ENCODE results near the gene KY. TPM values are rescaled to one million over a fixed set of nuclear protein-coding genes. Genes with fewer than 3 reads are reported as not detected.

The KY gene
- total and polyA plus RNA-seq, 5 donors from 2014 or later = not detected

GRCh38 chr3:134694466-134694865, 43.6 kb upstream of the KY start:
- no peak overlapping the region for H3K27ac Mint-ChIP-seq

GRCh38 chr3:134693804-134694203, 43.0 kb upstream of the KY start:
- H3K27me3 Mint-ChIP-seq = peaks cover 4% of the 10 kb centered on the region
- DNase-seq = no peak
- H3K9me3 ChIP-seq (ENCODE audit: control insufficient read depth in 2 of 2, low read length in 2 of 2) = no peaks in the 10 kb centered on the region
- H3K4me3 ChIP-seq (ENCODE audit: low read depth, low read length) = no peak overlapping the region
- ATAC-seq (ENCODE audit: low read depth in 2 of 2) = no peak
- peaks cover 0 to 3% (median 0%) of the 10 kb centered on the region in 7 donors for H3K9me3 Mint-ChIP-seq
- H3K36me3 Mint-ChIP-seq = no peaks in the 10 kb centered on the region
- H3K4me1 Mint-ChIP-seq = no peaks in the 10 kb centered on the region
- H3K4me1 ChIP-seq (ENCODE audit: control insufficient read depth, insufficient read depth, low read length, poor library complexity, severe bottlenecking) = no peaks in the 10 kb centered on the region
- no peaks in the 10 kb centered on the region for H3K36me3 ChIP-seq (ENCODE audit: control insufficient read depth, insufficient read depth, low read length)
- H3K27ac Mint-ChIP-seq = no peak overlapping the region
- no peak overlapping the region for H3K4me3 Mint-ChIP-seq
- H3K27me3 ChIP-seq (ENCODE audit: control insufficient read depth, insufficient read depth, low read length) = no peaks in the 10 kb centered on the region
- H3K27ac ChIP-seq (ENCODE audit: insufficient read depth, low read length, poor library complexity, severe bottlenecking) = no peak overlapping the region

More at GRCh38 chr3:134694466-134694865, 43.6 kb upstream of the KY start:
- no peaks in the 10 kb centered on the region for H3K9me3 ChIP-seq (ENCODE audit: control insufficient read depth in 2 of 2, low read length in 2 of 2)
- H3K27me3 ChIP-seq (ENCODE audit: control insufficient read depth, insufficient read depth, low read length) = no peaks in the 10 kb centered on the region
- ATAC-seq (ENCODE audit: low read depth in 2 of 2) (no peak), DNase-seq (no peak)
- Mint-ChIP-seq H3K9me3 (peaks cover 0 to 3% (median 0%) of the 10 kb centered on the region in 7 donors), H3K36me3 (no peaks in the 10 kb centered on the region), H3K4me1 (no peaks in the 10 kb centered on the region), H3K4me3 (no peak overlapping the region), H3K27me3 (peaks cover 4% of the 10 kb centered on the region)
- no peak overlapping the region for H3K4me3 ChIP-seq (ENCODE audit: low read depth, low read length)
- no peaks in the 10 kb centered on the region for H3K36me3 ChIP-seq (ENCODE audit: control insufficient read depth, insufficient read depth, low read length)
- H3K27ac ChIP-seq (ENCODE audit: insufficient read depth, low read length, poor library complexity, severe bottlenecking) = no peak overlapping the region
- no peaks in the 10 kb centered on the region for H3K4me1 ChIP-seq (ENCODE audit: control insufficient read depth, insufficient read depth, low read length, poor library complexity, severe bottlenecking)

- Histone ChIP-seq H3K4me1 (ENCODE audit: control insufficient read depth, insufficient read depth, low read length, poor library complexity, severe bottlenecking) (no peaks in the 10 kb centered on the region), H3K36me3 (ENCODE audit: control insufficient read depth, insufficient read depth, low read length) (no peaks in the 10 kb centered on the region), H3K4me3 (ENCODE audit: low read depth, low read length) (no peak overlapping the region), H3K27ac (ENCODE audit: insufficient read depth, low read length, poor library complexity, severe bottlenecking) (no peak overlapping the region), H3K9me3 (ENCODE audit: control insufficient read depth in 2 of 2, low read length in 2 of 2) (no peaks in the 10 kb centered on the region), H3K27me3 (ENCODE audit: control insufficient read depth, insufficient read depth, low read length) (no peaks in the 10 kb centered on the region)
- Mint-ChIP-seq H3K27ac (no peak overlapping the region), H3K4me1 (no peaks in the 10 kb centered on the region), H3K9me3 (peaks cover 0 to 3% (median 0%) of the 10 kb centered on the region in 7 donors), H3K4me3 (no peak overlapping the region), H3K27me3 (peaks cover 4% of the 10 kb centered on the region), H3K36me3 (no peaks in the 10 kb centered on the region)
- ATAC-seq (ENCODE audit: low read depth in 2 of 2) (no peak), DNase-seq (no peak)
Observed at GRCh38 chr3:134693226-134693625, 42.4 kb upstream of the KY start.

- peaks cover 0 to 5% (median 0%) of the 10 kb centered on the region in 7 donors for H3K9me3 Mint-ChIP-seq
- no peak overlapping the region for H3K4me3 Mint-ChIP-seq
- ATAC-seq (ENCODE audit: low read depth in 2 of 2) (no peak), DNase-seq (no peak)
- Histone ChIP-seq H3K9me3 (ENCODE audit: control insufficient read depth in 2 of 2, low read length in 2 of 2) (no peaks in the 10 kb centered on the region), H3K36me3 (ENCODE audit: control insufficient read depth, insufficient read depth, low read length) (no peaks in the 10 kb centered on the region), H3K27ac (ENCODE audit: insufficient read depth, low read length, poor library complexity, severe bottlenecking) (no peak overlapping the region), H3K4me1 (ENCODE audit: control insufficient read depth, insufficient read depth, low read length, poor library complexity, severe bottlenecking) (no peaks in the 10 kb centered on the region), H3K4me3 (ENCODE audit: low read depth, low read length) (no peak overlapping the region), H3K27me3 (ENCODE audit: control insufficient read depth, insufficient read depth, low read length) (no peaks in the 10 kb centered on the region)
- no peaks in the 10 kb centered on the region for H3K4me1 Mint-ChIP-seq
- H3K36me3 Mint-ChIP-seq = no peaks in the 10 kb centered on the region
- no peak overlapping the region for H3K27ac Mint-ChIP-seq
- no peaks in the 10 kb centered on the region for H3K27me3 Mint-ChIP-seq
Observed at GRCh38 chr3:134690226-134690625, 39.4 kb upstream of the KY start.

GRCh38 chr3:134687642-134688041, 36.8 kb upstream of the KY start:
- H3K4me1 ChIP-seq (ENCODE audit: control insufficient read depth, insufficient read depth, low read length, poor library complexity, severe bottlenecking) = no peaks in the 10 kb centered on the region
- H3K4me3 ChIP-seq (ENCODE audit: low read depth, low read length) = no peak overlapping the region
- Mint-ChIP-seq H3K27ac (no peak overlapping the region), H3K4me3 (no peak overlapping the region), H3K27me3 (no peaks in the 10 kb centered on the region), H3K36me3 (no peaks in the 10 kb centered on the region), H3K9me3 (peaks cover 0 to 5% (median 0%) of the 10 kb centered on the region in 7 donors), H3K4me1 (no peaks in the 10 kb centered on the region)
- no peaks in the 10 kb centered on the region for H3K9me3 ChIP-seq (ENCODE audit: control insufficient read depth in 2 of 2, low read length in 2 of 2)
- no peak overlapping the region for H3K27ac ChIP-seq (ENCODE audit: insufficient read depth, low read length, poor library complexity, severe bottlenecking)
- no peak for DNase-seq
- no peaks in the 10 kb centered on the region for H3K36me3 ChIP-seq (ENCODE audit: control insufficient read depth, insufficient read depth, low read length)
- no peak for ATAC-seq (ENCODE audit: low read depth in 2 of 2)
- no peaks in the 10 kb centered on the region for H3K27me3 ChIP-seq (ENCODE audit: control insufficient read depth, insufficient read depth, low read length)

GRCh38 chr3:134685929-134686802, 35.3 kb upstream of the KY start:
- H3K27me3 Mint-ChIP-seq = no peaks in the 10 kb centered on the region
- H3K9me3 Mint-ChIP-seq = peaks cover 0 to 3% (median 0%) of the 10 kb centered on the region in 7 donors

GRCh38 chr3:134682196-134682880, 31.5 kb upstream of the KY start:
- Histone ChIP-seq H3K9me3 (ENCODE audit: control insufficient read depth in 2 of 2, low read length in 2 of 2) (no peaks in the 10 kb centered on the region), H3K27ac (ENCODE audit: insufficient read depth, low read length, poor library complexity, severe bottlenecking) (no peak overlapping the region), H3K4me3 (ENCODE audit: low read depth, low read length) (no peak overlapping the region), H3K4me1 (ENCODE audit: control insufficient read depth, insufficient read depth, low read length, poor library complexity, severe bottlenecking) (no peaks in the 10 kb centered on the region), H3K27me3 (ENCODE audit: control insufficient read depth, insufficient read depth, low read length) (no peaks in the 10 kb centered on the region), H3K36me3 (ENCODE audit: control insufficient read depth, insufficient read depth, low read length) (no peaks in the 10 kb centered on the region)
- Mint-ChIP-seq H3K4me3 (no peak overlapping the region), H3K27me3 (no peaks in the 10 kb centered on the region), H3K9me3 (peaks cover 0 to 11% (median 0%) of the 10 kb centered on the region in 7 donors), H3K27ac (no peak overlapping the region), H3K4me1 (no peaks in the 10 kb centered on the region), H3K36me3 (no peaks in the 10 kb centered on the region)
- no peak for ATAC-seq (ENCODE audit: low read depth in 2 of 2)
- no peak for DNase-seq

More at GRCh38 chr3:134685929-134686802, 35.3 kb upstream of the KY start:
- Histone ChIP-seq H3K36me3 (ENCODE audit: control insufficient read depth, insufficient read depth, low read length) (no peaks in the 10 kb centered on the region), H3K4me3 (ENCODE audit: low read depth, low read length) (no peak overlapping the region), H3K27ac (ENCODE audit: insufficient read depth, low read length, poor library complexity, severe bottlenecking) (no peak overlapping the region), H3K9me3 (ENCODE audit: control insufficient read depth in 2 of 2, low read length in 2 of 2) (no peaks in the 10 kb centered on the region), H3K4me1 (ENCODE audit: control insufficient read depth, insufficient read depth, low read length, poor library complexity, severe bottlenecking) (no peaks in the 10 kb centered on the region), H3K27me3 (ENCODE audit: control insufficient read depth, insufficient read depth, low read length) (no peaks in the 10 kb centered on the region)
- ATAC-seq (ENCODE audit: low read depth in 2 of 2) = no peak
- Mint-ChIP-seq H3K4me3 (no peak overlapping the region), H3K36me3 (no peaks in the 10 kb centered on the region), H3K4me1 (no peaks in the 10 kb centered on the region), H3K27ac (no peak overlapping the region)
- no peak for DNase-seq
